GM18870 (cell line): ENCODE data around the gene TRAPPC10.
A peak's percentile ranks its signal among the peaks of the same experiment; 100 is the strongest.
"Not testable (repeated sequence)": the region's sequence is repeated elsewhere in the genome, so short reads cannot be mapped to it uniquely, and the experiment has no call there.

Experiments used
- ATAC-seq: cut with Tn5 transposase; IDR thresholded peaks from one replicate; pipeline ENCODE4 v1.9.1; 2021; ENCODE audit warnings: moderate library complexity; ENCODE audit not compliant: unreplicated experiment

The TRAPPC10 gene

DNA sequence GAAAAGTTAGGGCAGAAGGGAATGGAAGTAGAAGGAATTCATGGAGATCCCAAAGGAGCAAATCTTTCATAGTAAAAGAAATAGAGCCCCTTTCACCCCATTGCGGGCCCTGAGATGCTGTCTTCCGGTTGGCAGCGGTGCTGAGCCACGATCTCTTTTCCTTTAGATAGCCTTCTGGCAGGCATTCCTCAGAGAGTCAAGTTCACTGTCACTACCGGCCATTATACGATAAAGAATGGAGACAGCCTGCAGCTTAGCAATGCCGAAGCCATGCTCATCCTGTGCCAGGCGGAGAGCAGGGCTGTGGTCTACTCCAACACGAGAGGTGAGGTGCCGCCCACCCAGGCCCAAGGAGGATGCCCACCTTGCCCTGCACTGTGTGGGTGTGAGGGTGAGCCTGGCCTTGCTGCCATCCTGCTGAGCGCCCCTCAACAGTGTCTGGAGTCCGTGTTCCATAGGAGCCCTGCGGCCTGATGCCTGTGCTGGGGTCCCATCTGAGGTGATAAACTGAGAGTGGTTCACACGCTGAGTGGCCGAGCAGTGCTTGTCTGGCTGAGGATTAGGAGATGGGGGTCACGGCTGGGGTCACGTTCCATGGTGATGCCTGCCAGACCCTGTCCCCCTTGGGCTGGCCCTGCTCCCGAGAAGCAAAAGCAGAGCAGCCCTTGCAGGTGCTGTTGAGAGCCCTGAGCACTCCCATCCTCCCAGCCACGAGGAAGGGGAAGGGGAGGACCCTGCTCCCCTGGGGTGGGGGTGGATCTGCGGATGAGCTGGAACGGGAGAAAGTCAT, 74.7 kb downstream of the TRAPPC10 start:
- ATAC-seq, result no peak

- no peak for ATAC-seq
These were observed 75.6 kb downstream of the TRAPPC10 start for GRCh38 chr21:44087426-44088400.

- no peak for ATAC-seq
These were observed 76.3 kb downstream of the TRAPPC10 start for GRCh38 chr21:44088401-44088780.

DNA sequence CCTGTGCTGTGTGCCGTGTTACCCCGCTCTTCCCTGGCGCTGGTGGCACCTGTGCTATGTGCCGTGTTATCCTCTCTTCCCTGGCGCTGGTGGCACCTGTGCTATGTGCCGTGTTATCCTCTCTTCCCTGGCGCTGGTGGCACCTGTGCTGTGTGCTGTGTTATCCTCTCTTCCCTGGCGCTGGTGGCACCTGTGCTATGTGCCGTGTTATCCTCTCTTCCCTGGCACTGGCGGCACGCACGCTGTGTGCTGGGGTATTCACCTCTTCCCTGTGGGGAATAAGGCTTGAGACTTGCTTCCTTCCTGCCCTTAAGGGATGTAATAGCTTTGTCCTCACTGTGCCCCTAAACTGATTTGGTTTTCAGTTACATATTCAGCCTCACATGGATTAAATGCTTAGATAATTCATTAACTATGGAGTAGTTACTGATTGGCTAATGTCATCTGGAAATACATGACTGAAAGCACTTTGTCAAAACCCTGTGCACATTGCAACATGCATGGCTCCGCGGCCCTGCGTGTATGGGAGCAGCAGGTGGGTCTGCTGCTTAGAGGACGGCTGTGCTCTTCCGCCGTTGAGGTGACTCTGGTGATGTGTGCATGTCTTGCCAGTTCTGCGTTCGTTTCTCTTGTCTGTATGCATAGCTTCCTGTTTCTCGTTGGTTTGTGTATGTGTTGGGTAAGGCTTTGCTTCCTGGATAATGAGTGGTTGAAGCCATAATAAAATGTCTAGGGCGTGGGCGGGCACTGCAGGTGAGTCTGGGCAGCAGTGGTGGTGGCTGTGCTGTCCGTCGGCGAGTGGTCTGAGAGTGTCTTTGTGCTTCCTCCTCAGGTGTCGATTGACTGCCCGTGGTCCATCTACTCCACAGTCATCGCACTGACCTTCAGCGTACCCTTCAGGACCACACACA, 77.1 kb downstream of the TRAPPC10 start:
- ATAC-seq, result no peak

GRCh38 chr21:44090325-44090724, 78.2 kb downstream of the TRAPPC10 start:
- ATAC-seq, result no peak

DNA sequence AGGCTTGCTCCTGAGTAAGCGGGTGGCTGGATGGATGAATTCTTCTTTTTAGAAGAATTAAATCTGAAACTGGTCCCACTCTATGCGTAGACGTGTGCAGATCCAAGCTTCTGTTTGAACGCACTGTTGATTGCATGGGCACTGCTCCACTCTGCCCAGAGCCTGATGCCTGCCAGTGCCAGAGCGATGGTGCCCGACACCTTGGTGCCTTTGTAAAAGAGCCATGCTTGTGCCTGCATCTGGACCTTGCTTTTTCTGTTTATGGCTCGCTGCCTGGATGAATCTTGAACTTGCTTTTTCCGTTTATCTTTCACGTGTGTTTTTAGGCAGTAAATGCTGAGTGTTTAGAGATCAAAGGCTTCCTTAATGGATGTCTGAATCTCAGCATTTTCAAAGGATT, 80.1 kb downstream of the TRAPPC10 start:
- no peak for ATAC-seq

DNA sequence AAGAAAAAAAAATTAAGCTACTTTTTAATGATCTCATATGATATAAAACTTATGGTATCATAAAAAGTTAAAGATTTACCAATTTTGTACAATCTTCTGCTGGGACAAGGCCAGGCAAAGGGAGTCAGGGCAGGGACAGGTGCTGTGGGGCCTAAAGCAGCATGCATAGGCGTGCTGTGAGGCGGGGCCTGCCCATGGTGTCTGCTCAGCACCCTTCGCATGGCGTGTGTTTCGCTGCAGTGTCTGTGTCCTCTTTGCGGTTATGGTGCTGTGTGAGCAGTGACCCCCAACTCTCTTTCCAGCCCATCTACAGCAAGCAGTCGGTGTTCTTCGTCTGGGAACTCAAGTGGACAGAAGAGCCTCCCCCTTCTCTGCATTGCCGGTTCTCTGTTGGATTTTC, 81.7 kb downstream of the TRAPPC10 start:
- no peak for ATAC-seq

- no peak for ATAC-seq
These were observed 82.7 kb downstream of the TRAPPC10 start for GRCh38 chr21:44094832-44095231.

GRCh38 chr21:44098507-44098906, 86.4 kb downstream of the TRAPPC10 start:
- ATAC-seq, result not testable (repeated sequence)

GRCh38 chr21:44098964-44099363, 86.9 kb downstream of the TRAPPC10 start:
- ATAC-seq, result not testable (repeated sequence)

DNA sequence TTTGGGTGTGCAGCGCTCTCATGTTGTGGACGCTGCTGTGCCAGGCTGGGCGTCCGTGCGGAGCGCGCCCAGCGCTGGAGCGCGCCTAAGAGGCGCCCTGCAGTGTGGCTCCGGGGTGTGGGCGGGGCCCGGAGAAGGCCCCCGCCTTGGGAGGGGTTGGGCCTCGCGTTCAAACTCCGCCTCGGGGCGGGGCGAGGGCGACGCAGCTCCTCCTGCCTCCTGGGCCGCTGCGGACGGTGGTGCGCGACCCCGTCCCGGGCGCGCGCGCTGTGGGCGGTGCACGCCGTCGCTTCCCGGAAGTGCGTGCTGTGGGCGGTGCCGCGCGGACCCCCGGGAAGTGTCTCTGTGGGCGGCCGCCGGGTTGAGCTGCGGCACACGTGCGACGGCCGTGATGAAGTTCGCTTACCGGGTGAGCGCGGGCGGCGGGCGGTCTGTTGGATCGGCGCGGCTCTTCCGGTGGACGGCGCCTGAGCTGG, 95.0 kb downstream of the TRAPPC10 start, which contains the start of gene PWP2:
Gene PWP2, plus strand, starts transcription at position 374 of the 476 bp plus-strand sequence. Its CDS starts 18 bp downstream, at position 392.
- not testable (repeated sequence) for ATAC-seq

GRCh38 chr21:44107589-44107988, 95.5 kb downstream of the TRAPPC10 start:
- ATAC-seq, result not testable (repeated sequence)

DNA sequence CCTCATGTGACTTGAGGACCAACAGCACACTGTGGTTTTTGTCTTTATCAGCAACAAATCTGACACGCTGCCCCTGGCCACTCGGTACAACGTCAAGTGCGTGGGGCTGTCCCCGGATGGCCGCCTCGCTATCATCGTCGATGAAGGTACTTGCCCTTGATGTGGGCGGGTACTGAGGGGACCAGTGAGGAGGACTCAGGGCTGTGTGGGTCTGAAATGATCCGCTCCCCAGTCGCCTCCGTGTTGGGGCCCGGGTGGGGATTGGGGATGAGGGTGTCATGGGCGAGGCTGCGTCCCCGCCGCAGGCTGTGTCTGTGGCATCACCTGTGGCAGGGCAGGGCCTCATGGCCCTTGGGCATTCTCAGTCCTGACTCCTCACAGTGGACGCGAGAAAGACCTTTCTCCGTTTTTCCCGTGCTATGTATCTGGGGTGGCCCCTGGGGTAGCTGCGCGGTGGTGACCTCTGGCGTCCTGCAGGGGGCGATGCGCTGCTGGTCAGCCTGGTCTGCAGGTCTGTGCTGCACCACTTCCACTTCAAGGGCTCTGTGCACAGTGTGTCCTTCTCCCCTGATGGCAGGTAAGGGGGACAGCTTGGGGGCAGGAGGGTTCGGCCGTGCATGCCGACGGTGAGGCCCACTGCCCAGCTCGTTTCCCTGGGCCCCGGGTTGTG, 101.7 kb downstream of the TRAPPC10 start:
- not testable (repeated sequence) for ATAC-seq

DNA sequence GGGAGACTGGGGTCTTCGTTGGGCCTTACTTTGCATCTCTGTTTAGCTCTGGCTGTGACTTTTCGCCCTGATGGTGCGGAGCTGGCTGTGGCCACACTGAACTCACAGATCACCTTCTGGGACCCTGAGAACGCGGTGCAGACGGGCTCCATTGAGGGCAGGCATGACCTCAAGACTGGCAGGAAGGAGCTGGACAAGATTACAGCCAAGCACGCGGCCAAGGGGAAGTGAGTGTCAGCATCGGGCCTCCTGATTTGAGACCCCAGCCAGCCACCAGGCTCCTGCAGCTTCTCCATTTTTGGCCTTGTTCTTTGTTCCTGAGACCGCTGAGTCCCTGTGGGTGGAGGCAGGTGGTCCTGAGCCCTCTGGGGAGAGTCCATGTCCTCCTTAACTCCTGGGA, 110.0 kb downstream of the TRAPPC10 start:
- not testable (repeated sequence) for ATAC-seq

GRCh38 chr21:44127827-44128226, 115.7 kb downstream of the TRAPPC10 start:
- ATAC-seq, result not testable (repeated sequence)

GRCh38 chr21:44133715-44134057, 121.6 kb downstream of the TRAPPC10 start:
- ATAC-seq, result peak; percentile 18

- not testable (repeated sequence) for ATAC-seq
These were observed 122.6 kb downstream of the TRAPPC10 start for GRCh38 chr21:44134732-44135131.

DNA sequence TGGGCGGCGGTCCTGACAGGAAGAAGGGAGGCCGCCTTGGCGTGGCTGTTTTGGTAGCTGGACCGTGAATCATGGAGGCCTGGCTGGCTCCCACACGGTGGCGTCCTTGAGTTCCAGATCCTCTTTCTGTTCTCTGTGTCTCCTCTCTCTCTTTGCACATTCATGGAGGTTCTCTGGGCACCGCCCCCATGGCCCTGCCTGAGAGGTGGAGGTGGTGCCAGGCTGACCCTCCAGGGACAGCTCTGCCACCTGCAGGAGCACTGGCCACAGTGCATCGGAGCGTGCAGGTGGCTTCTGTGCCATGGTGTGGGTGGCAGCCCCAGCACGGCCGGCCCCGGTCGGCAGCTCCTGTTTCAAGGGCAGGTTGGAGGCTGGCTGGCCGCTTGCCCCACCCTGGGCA, 125.9 kb downstream of the TRAPPC10 start:
- ATAC-seq, result not testable (repeated sequence)

DNA sequence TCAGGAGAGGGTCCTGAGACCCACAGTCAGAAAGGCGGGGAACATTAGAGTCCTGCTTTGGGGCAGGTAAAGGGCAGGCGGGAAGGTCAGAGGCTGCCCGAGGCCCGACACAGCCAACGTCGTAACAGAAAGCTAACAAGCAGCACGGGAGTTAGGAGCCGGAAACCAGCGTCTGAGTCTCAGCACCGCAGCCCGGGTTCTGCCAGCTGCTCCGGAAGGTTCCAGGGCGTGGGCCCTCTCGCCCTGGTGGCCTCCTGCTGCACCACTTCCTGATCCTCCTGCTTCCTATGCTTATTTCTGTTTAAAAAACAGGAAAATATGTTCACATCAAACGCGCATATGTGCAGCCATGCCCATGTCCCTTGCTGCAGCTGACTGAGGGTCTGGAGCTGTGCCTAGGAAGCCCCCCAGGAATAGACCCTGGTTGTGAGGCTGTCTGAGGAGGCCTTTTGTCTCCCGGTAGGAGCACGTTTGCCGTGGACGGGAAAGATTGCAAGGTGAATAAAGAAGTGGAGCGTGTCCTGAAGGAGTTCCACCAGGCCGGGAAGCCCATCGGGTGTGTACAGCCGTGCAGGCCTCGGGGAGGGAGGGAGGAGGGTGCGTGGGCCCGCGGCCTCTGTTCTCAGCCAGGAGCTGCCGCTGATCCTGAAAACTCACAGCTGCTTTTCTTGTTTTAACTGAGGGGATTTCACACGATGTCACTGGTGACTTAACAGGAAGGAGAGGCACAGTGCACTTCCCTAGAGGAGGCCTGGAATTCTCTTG, 127.9 kb downstream of the TRAPPC10 start:
- ATAC-seq, result not testable (repeated sequence)
